AG08395 (cell line): Measurements from ENCODE around the gene FHIT.
"Not testable (repeated sequence)": the region's sequence is repeated elsewhere in the genome, so short reads cannot be mapped to it uniquely, and the experiment has no call there.

Experiments used
- DNase-seq: peaks from one replicate; pipeline ENCODE4 v3.0.0; 2012; ENCODE audit warnings: mixed read lengths, low spot score

The FHIT gene

DNA sequence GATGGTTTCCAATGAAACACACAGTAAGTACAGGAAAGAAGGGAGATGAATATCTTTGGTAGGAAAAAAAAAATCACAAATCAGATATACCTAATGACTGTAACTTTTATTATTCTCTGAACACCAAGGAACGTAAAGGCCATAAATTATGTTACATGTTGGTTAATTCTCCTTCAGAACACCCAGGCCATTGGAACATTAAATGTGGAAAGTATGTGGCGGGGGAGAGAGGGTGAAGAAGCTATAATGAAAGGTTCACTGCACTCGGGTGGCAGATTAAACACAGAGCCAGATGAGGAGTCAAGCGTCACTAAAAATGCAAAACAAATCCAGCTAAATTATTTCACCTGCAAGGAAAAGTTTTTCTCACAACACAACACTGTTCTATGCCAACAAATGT lies 193.8 kb downstream of the FHIT start:
- no peak for DNase-seq

DNA sequence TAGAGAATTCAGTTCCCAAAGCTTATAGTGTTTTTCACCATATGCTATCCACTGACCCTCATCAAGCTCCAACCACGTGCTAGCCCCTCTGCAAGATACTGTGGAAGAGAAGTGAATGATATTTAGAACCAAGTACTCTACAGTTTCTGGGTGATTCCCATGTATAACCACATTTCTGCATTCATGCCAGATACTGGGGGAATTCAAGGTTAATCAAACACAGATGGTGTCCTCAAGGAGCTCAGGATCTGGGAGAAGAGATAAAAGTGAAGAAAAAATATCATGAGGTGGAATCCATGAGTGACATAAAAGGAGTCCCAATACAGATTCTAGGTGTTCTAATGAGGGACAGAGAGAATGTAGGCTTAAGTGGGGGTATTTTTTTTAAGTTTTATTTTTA lies 195.8 kb downstream of the FHIT start:
- no peak for DNase-seq

GRCh38 chr3:61053781-61054496 lies 197.3 kb downstream of the FHIT start:
- DNase-seq = no peak

DNA sequence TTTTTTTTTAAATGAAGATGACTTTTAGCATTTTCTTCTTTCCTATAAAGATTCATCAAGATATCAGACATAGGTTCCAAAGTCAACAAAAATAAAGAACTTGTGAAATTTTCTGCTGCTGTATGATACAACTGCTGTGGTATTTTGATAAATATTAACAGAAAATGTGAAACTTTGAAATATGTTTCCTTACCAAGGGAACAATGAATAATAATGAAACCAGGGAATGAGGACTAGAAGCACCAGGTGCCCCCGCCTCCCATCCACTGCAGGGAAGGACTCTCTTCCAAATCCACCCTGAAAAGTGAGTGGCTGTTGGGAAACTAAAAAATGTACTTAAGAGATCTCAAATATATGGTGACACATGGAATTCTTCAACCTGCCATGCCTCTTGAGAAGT lies 198.4 kb downstream of the FHIT start:
- no peak for DNase-seq

- no peak for DNase-seq
These were observed 199.6 kb downstream of the FHIT start for GRCh38 chr3:61051666-61052065.

- DNase-seq = not testable (repeated sequence)
These were observed 206.1 kb downstream of the FHIT start for GRCh38 chr3:61045169-61045568.

GRCh38 chr3:61043156-61043555 lies 208.1 kb downstream of the FHIT start:
- DNase-seq = no peak

GRCh38 chr3:61040618-61041017 lies 210.6 kb downstream of the FHIT start:
- no peak for DNase-seq

DNA sequence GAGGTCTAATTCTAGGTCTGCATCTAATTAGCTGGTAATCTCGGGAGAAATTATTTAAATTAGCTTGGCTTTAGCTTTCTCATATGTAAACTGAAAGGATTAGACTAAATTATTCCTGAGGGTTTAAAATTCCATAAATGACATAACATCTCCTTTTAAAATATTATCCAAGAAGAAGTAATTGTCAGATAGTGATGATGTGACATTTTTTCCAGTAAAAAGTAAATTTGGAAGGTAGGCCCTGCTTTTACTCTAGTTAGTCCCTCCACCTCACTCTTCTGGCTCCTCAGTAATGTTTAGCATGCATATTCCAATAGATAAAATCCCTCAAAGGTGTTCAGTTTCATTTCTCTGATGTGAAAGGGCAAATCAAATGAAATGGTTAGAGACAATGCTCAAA lies 215.7 kb downstream of the FHIT start:
- no peak for DNase-seq

DNA sequence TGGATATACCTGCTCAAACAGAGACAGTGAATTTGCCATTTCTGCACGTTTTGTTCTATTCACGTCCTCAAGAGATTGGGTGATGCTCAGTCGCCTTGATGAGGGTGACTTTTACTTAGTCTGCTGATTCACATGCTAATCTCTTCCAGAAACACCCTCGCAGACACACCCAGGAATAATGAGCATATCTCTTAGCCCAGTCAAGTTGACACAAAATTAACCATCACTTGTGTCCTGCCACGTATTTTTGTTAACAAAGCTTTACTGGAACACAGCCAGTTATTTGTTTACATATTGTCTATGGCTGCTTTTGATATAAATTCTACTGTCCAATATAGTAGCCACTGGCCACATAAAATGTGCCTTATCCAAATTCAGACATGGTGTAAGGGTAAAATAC lies 218.3 kb downstream of the FHIT start:
- DNase-seq = no peak

DNA sequence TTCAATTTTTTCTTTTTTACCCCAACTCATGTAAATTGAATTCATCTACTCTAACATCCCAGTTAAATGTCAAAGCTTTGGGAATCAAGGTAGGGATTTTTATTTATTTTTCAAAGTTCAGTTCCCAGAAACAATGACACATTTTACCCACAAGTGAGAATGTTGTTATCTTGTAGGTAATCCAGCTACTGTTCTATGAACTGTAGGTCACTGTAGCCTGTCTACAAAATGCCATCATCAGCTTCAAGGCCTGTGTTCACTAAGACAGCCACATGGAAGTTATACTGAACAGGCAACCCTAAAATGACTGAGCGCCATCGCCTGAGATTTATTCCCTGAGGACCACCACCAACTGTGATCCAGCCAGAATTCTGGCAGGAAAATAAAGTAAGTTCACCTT lies 219.7 kb downstream of the FHIT start:
- DNase-seq = no peak

DNA sequence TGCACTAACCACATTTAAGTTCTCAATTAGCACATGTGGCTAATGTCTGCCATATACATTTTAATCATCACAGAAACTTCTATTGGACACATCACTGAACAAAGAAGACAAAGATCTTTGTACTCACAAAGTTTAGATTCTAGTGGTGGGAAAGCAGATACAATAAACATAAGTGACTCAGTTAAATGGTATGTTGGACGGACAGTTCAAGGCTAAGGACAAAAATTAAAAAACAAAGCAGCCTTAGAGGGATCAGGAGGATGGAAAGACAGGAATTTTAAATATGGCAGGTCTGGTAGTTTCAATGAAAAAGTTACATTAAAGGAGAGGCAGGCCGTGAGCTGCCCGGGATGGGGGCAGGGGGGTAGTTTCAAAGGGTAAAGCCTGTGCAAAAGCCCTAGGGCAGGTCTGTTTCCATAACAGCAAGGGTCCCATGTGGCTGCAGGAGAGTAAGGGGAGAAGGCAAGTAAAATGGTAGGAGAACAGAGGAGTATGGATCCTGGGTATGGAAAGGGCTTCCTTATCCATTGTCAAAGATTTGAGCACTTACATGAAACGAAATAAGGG lies 220.7 kb downstream of the FHIT start:
- DNase-seq = no peak

DNA sequence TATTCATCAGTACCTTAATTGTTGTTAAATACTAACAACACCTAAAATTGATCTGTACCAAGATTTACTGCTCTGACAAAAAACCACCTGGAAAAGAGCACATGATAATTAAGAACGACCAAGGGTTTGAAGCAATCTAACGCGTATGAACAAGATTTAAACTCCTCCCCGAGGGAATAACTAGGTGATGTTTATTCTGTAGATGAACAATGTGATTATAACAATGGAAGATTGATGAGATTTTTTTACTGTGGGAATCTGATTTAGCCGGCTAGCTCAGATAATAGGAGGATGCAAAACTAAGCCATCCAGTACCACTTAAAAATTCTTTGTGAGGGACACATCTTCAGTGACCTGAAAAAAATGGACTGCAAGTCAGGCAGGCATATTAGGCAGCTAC lies 222.1 kb downstream of the FHIT start:
- no peak for DNase-seq

GRCh38 chr3:61018807-61019206 lies 232.4 kb downstream of the FHIT start:
- DNase-seq = no peak

- not testable (repeated sequence) for DNase-seq
These were observed 234.2 kb downstream of the FHIT start for GRCh38 chr3:61017028-61017427.

- DNase-seq = no peak
These were observed 235.4 kb downstream of the FHIT start for GRCh38 chr3:61015859-61016258.

DNA sequence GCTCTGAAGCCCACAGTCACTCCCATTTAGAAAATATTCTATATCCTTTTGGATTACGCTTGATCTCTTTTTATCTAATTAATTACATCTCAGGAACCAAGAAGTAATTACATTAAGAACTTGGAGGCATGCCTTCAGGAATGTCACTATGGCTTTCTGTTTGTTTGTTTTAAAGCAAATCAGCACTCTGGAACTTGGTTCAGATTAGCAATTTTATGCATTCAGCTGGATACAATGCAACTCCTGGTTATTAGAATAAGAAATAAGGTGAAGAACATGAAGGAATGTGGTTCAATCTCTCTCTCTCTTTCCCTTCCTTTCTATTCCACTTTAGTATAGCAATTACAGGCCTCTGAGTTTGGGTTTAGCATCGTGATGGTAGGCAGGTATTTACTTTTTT lies 235.8 kb downstream of the FHIT start:
- no peak for DNase-seq

DNA sequence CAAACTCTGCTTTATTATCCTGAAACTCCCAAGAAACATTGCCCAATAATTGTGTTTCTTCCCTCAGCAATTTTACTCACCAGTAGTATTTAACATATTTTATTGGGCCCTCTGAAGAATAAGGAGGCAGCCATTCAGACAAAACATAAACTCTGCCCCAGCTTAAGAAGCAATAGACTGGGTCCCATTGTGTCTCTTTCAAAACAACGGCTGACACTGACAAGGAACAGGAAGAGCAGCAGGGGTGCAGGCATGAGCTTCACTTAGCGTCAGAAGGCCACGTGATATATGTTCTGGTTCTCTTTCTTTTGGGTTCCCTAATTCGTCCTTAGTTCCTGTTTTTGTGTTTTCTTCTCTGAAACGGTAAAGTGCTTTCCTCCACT lies 242.3 kb downstream of the FHIT start:
- DNase-seq = no peak

- no peak for DNase-seq
These were observed 242.9 kb downstream of the FHIT start for GRCh38 chr3:61008153-61008997.

DNA sequence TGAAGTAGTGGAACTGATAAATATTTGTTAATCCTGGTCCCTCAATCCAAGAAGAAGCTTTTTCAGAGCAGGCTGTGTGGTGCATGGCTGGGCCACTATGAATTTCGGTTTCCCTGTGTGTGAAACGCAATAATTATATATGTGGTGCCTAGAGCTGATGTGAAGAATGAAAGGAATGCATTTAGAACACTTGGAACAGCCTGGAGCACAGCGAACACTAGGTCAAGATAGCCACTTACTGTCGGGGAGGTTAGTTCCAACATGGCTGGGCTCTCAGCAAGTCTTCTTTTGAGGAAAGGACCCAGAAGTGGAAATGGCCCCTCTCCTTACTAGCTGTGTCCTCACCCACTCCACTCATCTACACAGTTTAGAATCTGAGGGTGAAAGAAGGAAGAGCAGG lies 245.7 kb downstream of the FHIT start:
- no peak for DNase-seq

GRCh38 chr3:60998858-60999257 lies 252.4 kb downstream of the FHIT start:
- no peak for DNase-seq

GRCh38 chr3:60992395-60992794 lies 258.9 kb downstream of the FHIT start:
- DNase-seq = no peak

DNA sequence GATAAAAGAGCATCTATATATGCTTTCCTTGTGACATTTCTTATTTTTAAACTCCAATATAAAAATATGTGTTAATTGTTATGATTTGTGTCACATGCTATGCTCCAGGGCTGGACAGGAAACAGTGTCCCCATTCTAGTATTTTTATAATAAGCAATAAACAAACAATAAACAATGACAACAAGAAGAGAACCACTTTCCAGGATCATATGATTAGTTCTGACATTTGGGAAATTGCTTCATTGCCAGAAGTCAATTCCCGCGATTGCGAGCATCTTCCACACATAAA lies 260.9 kb downstream of the FHIT start:
- no peak for DNase-seq
